Muscle of leg (tissue), 16 donors: ENCODE results near the gene MAP3K12. TPM values are rescaled to one million over a fixed set of nuclear protein-coding genes. Genes with fewer than 3 reads are reported as not detected.
"Not testable (repeated sequence)": the region's sequence is repeated elsewhere in the genome, so short reads cannot be mapped to it uniquely, and the experiment has no call there.

Source experiments
- DNase-seq: peaks from one replicate; pipeline ENCODE4 v3.0.0; 2013
- H3K27ac ChIP-seq: one replicate; pipeline ENCODE4 v1.5.1; 2013; ENCODE audit warnings: mild to moderate bottlenecking, low read length, control low read depth
- H3K27me3 ChIP-seq: one replicate; pipeline ENCODE4 v1.6.1; 2013; ENCODE audit warnings: low read length; ENCODE audit not compliant: control insufficient read depth, insufficient read depth
- H3K36me3 ChIP-seq: one replicate; pipeline ENCODE4 v1.6.1; 2013; ENCODE audit warnings: low read length; ENCODE audit not compliant: control insufficient read depth, insufficient read depth
- H3K4me1 ChIP-seq: one replicate; pipeline ENCODE4 v1.6.1; 2013; ENCODE audit warnings: low read length; ENCODE audit not compliant: control insufficient read depth, insufficient read depth
- H3K4me3 ChIP-seq: one replicate; pipeline ENCODE4 v1.5.1; 2013; ENCODE audit warnings: low read length, control low read depth
- H3K9me3 ChIP-seq: replicated peaks from 2 replicates; pipeline ENCODE4 v1.6.1; 2013; ENCODE audit warnings: low read depth, low read length; ENCODE audit not compliant: control insufficient read depth
- WGBS: methylation state at CpG from one replicate; pipeline ENCODE4 v1.1.5; 2013; ENCODE audit warnings: missing lambda C conversion rate; ENCODE audit not compliant: insufficient coverage; 5-methylcytosine and 5-hydroxymethylcytosine counted together
- long read RNA-seq, 11 donors: transcript quantifications; one replicate each; lab custom pipeline, GENCODE V29; 2026
- polyA plus RNA-seq, 8 donors: library from polyadenylated mRNA; unstranded; fragments of 120-200 nt; gene quantifications; one replicate each; pipeline versions ENCODE4 v1.2.1 to v1.2.3, GENCODE V29; 2013; ENCODE audit warnings: inconsistent platforms in 1 of 8, low replicate concordance in 1 of 8; ENCODE audit not compliant: insufficient read length in 8 of 8, insufficient read depth in 1 of 8
- total RNA-seq: library from RNA; stranded (reverse); fragments of 120-200 nt; gene quantifications from one replicate; pipeline ENCODE4 v1.2.4, GENCODE V29; 2013

Gene MAP3K12, protein sequence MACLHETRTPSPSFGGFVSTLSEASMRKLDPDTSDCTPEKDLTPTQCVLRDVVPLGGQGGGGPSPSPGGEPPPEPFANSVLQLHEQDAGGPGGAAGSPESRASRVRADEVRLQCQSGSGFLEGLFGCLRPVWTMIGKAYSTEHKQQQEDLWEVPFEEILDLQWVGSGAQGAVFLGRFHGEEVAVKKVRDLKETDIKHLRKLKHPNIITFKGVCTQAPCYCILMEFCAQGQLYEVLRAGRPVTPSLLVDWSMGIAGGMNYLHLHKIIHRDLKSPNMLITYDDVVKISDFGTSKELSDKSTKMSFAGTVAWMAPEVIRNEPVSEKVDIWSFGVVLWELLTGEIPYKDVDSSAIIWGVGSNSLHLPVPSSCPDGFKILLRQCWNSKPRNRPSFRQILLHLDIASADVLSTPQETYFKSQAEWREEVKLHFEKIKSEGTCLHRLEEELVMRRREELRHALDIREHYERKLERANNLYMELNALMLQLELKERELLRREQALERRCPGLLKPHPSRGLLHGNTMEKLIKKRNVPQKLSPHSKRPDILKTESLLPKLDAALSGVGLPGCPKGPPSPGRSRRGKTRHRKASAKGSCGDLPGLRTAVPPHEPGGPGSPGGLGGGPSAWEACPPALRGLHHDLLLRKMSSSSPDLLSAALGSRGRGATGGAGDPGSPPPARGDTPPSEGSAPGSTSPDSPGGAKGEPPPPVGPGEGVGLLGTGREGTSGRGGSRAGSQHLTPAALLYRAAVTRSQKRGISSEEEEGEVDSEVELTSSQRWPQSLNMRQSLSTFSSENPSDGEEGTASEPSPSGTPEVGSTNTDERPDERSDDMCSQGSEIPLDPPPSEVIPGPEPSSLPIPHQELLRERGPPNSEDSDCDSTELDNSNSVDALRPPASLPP
- total RNA-seq: 15.3 TPM
- 10 to 100 TPM; 12.1 to 19.7 (median 14.6) TPM for polyA plus RNA-seq
- long read RNA-seq, donor 1, partial matches to known transcripts: 0 of 1 reads
- long read RNA-seq, donor 1, other reads (novel, unspliced or antisense): 0 of 1 reads
- long read RNA-seq, donor 2, partial matches to known transcripts: 7 of 7 reads
- long read RNA-seq, donor 2, other reads (novel, unspliced or antisense): 0 of 7 reads
- long read RNA-seq, donor 3, full-length matches to known transcripts: 4 of 4 reads
- long read RNA-seq, donor 3, partial matches to known transcripts: 0 of 4 reads
- long read RNA-seq, donor 3, other reads (novel, unspliced or antisense): 0 of 4 reads
- long read RNA-seq, donor 4, partial matches to known transcripts: 0 of 1 reads
- long read RNA-seq, donor 4, other reads (novel, unspliced or antisense): 0 of 1 reads
- long read RNA-seq, donor 5: 0 reads
- long read RNA-seq, donor 6, partial matches to known transcripts: 0 of 4 reads
- long read RNA-seq, donor 6, other reads (novel, unspliced or antisense): 0 of 4 reads
- long read RNA-seq, donor 7, partial matches to known transcripts: 0 of 3 reads
- long read RNA-seq, donor 7, other reads (novel, unspliced or antisense): 0 of 3 reads
- long read RNA-seq, donor 8, partial matches to known transcripts: 306 of 346 reads
- long read RNA-seq, donor 8, other reads (novel, unspliced or antisense): 40 of 346 reads
- long read RNA-seq, donor 9, partial matches to known transcripts: 0 of 1 reads
- long read RNA-seq, donor 9, other reads (novel, unspliced or antisense): 0 of 1 reads
- long read RNA-seq, donor 10, partial matches to known transcripts: 0 of 3 reads
- long read RNA-seq, donor 10, other reads (novel, unspliced or antisense): 0 of 3 reads
- long read RNA-seq, donor 11, partial matches to known transcripts: 0 of 2 reads
- long read RNA-seq, donor 11, other reads (novel, unspliced or antisense): 0 of 2 reads

DNA sequence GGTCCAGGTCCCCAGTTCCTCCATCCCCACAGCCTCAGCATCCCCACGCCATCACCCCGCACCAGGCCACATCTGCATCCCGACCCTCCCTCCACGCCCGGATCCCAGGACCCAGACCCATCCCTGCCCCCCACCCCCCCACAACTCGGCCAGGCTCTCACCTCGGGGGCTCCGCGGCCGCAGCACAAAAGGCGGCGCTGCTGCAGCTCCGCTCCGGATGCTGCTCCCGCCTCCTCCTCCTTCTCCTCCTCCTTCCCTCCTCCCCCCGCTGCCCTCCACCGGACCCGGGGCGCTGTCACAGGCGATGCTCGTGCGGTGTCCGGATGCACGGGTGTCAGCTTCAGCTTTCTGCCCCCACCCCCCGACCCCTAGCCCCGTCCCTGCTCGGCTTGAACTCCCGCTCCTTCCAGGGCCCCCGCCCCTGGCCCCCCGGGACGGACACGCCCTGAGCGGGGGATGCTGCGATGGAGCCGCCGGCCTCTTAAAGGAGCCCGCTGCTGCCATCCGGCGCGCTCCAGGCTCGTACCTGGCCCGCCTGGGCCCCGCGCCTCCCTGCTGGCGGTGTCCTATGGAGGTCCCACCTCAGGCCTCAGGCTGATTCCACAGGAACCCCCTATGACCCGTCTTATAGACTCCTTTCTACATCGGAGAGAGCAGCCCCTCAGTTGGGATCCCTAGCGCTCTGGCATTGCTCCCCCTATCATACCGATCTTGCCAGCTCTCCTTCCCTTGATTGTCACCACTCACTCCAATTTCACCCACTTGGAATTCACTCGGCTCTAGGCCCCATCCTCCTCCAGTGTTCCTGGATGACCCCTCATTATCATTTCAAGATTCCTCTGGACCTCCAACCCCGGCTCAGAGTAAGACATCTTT lies at the start of gene MAP3K12:
MAP3K12 (minus strand) TSS at position 193 of the 876 bp plus-strand sequence. CDS start 12,067 bp downstream, outside the sequence.
- Histone ChIP-seq H3K9me3 (no peaks in the 10 kb centered on the region), H3K27me3 (no peaks in the 10 kb centered on the region), H3K36me3 (peaks cover 18% of the 10 kb centered on the region), H3K4me1 (peaks cover 48% of the 10 kb centered on the region), H3K4me3 (peak within 1 kb of the TSS; percentile 73), H3K27ac (peak within 1 kb of the TSS; percentile 94)
- DNase-seq: peak; percentile 84
- WGBS: under 1% methylated on average over 38 of the region's 51 CpGs

GRCh38 chr12:53548354-53548753 lies 49.1 kb upstream of the MAP3K12 start:
- not testable (repeated sequence) for H3K27ac ChIP-seq, H3K9me3 ChIP-seq, H3K27me3 ChIP-seq, H3K4me3 ChIP-seq, DNase-seq, H3K4me1 ChIP-seq
- 92% methylated on average over 5 of the region's 6 CpGs for WGBS
- H3K36me3 ChIP-seq: peaks cover 37% of the 10 kb centered on the region

- no peaks in the 10 kb centered on the region for H3K9me3 ChIP-seq
- H3K4me3 ChIP-seq: no peak overlapping the region
- no peaks in the 10 kb centered on the region for H3K27me3 ChIP-seq
- peak overlapping the region; percentile 36 for H3K27ac ChIP-seq
- H3K36me3 ChIP-seq: peaks cover 53% of the 10 kb centered on the region
- no peaks in the 10 kb centered on the region for H3K4me1 ChIP-seq
- WGBS: no CpG with 5 or more reads among the region's 5 CpGs
- peak; percentile 85 for DNase-seq
These were observed 44.3 kb upstream of the MAP3K12 start for GRCh38 chr12:53543539-53543938.

DNA sequence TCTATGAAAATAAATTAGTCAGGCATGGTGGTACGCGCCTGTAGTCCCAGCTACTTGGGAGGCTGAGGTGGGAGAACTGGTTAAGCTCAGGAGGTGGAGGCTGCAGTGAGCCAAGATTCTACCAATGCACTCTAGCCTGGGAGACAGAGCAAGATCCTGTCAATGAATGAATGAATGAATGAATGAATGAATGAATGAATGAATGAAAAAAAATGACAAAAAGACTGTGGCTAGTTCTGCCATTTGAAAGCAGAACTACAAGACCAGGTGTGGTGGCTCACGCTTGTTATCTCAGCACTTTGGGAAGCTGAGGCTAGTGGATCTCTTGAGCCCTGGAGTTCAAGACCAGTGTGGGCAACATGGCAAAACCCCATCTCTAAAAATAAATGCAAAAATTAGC lies 40.3 kb upstream of the MAP3K12 start:
- H3K36me3 ChIP-seq: peaks cover 62% of the 10 kb centered on the region
- no peak overlapping the region for H3K27ac ChIP-seq
- H3K27me3 ChIP-seq: no peaks in the 10 kb centered on the region
- DNase-seq: no peak
- no peaks in the 10 kb centered on the region for H3K9me3 ChIP-seq
- 87% methylated on average over 3 of the region's 3 CpGs for WGBS
- H3K4me1 ChIP-seq: no peaks in the 10 kb centered on the region
- H3K4me3 ChIP-seq: no peak overlapping the region

DNA sequence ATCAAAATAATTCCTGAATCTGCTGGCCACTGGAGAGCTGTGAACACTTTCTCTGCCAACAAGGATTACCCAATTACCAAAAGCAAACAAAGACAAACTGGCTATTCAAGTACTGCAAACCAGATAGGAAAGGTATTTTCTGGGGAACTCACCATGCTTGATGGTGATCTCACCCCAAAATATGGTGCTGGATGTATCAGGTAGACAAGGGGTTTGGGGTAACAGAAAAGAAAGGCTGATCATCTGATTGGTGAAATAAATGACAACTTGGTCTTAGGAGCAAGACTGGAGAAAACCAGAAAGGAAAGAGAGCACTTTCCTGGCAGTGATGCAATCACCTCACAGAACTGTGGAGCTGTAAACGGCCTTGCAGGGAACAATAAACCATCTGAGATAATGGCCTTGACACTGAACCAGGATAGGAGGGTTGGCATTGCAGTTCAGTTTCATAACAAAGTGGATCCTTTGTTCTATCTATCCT lies 39.0 kb upstream of the MAP3K12 start:
- no peaks in the 10 kb centered on the region for H3K9me3 ChIP-seq
- DNase-seq: no peak
- no peak overlapping the region for H3K27ac ChIP-seq
- H3K4me3 ChIP-seq: no peak overlapping the region
- H3K4me1 ChIP-seq: no peaks in the 10 kb centered on the region
- H3K27me3 ChIP-seq: no peaks in the 10 kb centered on the region
- no CpG with 5 or more reads among the region's 1 CpG for WGBS
- peaks cover 67% of the 10 kb centered on the region for H3K36me3 ChIP-seq

DNA sequence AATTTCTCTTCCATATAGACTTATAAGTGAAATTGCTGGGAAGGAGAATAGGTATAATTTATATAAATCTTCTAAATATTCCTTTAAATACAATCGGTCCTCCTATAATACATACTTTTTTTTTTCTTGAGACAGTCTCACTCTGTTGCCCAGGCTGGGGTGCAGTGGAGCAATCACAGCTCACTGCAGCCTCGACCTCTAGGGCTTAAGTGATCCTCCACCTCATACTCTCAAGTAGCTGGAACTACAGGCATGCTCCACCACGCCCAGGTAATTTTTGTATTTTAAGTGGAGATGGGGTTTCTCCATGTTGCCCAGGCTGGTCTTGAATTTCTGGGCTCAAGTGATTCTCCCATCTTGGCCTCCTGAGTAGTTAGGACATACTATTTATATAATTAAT lies 37.7 kb upstream of the MAP3K12 start:
- no CpG with 5 or more reads among the region's 3 CpGs for WGBS
- H3K36me3 ChIP-seq: peaks cover 69% of the 10 kb centered on the region
- H3K27ac ChIP-seq: no peak overlapping the region

DNA sequence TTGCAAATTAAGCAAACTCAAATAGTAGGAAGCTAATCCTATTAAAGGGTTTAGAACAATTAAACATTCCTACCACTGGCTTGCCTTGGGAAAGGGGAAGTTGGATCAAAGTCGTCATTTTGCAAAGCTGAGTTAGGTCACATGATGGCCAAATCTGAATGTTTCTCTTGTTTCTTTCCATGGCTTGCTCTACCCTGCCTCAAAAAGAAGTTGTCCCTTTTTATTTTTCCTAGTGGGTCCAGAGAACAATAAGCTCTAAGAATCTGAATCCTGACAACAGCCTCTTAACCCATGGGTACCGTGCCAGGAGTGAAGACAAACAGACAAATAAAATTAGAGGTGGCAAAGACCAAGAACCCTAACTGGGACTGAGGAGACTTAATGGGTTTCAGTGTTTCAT lies 34.2 kb upstream of the MAP3K12 start:
- no CpG with 5 or more reads among the region's 2 CpGs for WGBS
- Histone ChIP-seq H3K9me3 (no peaks in the 10 kb centered on the region), H3K27me3 (no peaks in the 10 kb centered on the region), H3K4me3 (no peak overlapping the region), H3K36me3 (peaks cover 61% of the 10 kb centered on the region), H3K4me1 (no peaks in the 10 kb centered on the region), H3K27ac (no peak overlapping the region)
- peak; percentile 25 for DNase-seq

More for the DNA sequence above, 37.7 kb upstream of the MAP3K12 start:
- H3K9me3 ChIP-seq: no peaks in the 10 kb centered on the region
- H3K27me3 ChIP-seq: no peaks in the 10 kb centered on the region
- H3K4me3 ChIP-seq: no peak overlapping the region
- DNase-seq: no peak
- no peaks in the 10 kb centered on the region for H3K4me1 ChIP-seq

DNA sequence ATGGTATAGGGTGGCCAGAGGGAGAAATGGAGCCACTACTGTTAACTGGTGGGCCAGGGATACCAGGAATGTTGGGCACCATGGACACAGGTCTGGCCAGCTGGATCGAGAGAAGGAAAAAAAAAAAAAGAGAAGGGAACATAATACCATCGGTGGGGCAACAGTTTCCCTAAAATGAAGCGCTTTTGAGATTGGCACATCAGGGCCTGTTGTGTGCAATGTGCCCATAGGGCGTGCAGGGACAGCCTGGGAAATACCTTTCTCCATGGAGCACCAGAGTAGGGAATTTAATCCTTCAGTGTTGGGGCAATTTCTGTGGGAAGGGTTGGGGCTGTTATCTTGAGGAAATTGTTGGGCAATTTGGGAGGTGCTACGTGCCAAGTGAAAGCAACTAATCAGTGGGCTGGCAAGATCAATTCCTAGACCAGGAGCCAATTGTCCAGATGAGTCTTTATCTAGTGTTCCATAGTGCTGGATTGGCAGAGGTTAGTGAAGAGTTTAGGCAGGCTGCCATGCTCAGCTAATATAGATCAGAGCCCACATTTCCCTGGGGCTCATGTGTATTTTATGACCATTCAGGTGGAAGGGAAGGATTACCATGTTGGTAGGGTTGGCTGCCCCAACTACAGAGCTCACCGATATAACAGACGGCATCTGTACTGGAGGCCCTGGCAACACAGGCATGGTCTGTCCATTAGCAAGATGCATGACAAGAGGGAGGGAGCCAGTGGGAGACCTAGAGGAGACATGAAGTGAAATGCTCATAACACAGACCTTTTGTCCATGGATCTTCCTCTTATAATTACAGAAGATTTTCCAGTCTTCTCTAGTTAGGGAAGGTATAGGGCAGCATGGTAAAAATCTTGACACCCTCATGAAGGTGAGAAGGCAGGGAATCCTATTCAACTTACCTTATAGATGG lies 33.5 kb upstream of the MAP3K12 start:
- Histone ChIP-seq H3K27ac (no peak overlapping the region), H3K9me3 (no peaks in the 10 kb centered on the region), H3K4me1 (no peaks in the 10 kb centered on the region), H3K36me3 (peaks cover 56% of the 10 kb centered on the region), H3K27me3 (no peaks in the 10 kb centered on the region), H3K4me3 (no peak overlapping the region)
- no peak for DNase-seq
- 94% methylated on average over 5 of the region's 7 CpGs for WGBS
